HG02943 (cell line): ENCODE results near the gene WTAP.
"Not testable (repeated sequence)": the region's sequence is repeated elsewhere in the genome, so short reads cannot be mapped to it uniquely, and the experiment has no call there.

Source experiments
- ATAC-seq: cut with Tn5 transposase; IDR thresholded peaks from one replicate; pipeline ENCODE4 v1.9.1; 2021; ENCODE audit warnings: mild to moderate bottlenecking, low read depth, moderate library complexity; ENCODE audit not compliant: unreplicated experiment

WTAP gene

DNA sequence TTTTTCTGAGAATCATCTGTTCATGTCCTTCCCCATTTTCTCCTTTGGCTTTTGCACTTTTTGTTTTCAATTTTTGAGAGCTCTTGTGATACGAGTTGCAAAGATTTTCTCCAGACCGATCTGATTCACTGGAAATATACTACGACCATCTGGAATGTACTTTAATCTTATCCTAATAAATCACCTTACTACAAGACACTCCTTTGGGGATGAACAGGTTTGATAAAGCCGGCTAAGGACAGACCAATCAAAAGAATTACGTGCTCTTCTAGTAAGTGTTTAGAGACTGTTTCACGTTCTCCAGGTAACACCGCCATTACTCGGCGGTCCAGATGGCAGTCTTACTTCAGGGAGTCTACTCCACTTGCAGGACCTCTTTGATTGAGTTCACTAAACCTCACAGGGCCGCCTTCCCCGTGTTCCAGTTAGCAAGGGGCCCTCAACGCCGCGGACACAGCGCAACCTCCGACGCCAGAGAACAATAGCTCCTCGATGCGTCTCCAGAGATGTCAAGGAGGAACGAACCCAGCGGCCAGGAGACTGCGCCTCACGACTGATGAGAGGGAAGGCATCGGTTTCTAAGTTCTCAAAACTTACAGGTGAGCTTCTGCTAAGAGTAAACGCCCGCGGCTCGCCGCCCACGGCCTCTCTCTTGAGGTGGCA lies 920 bp upstream of the WTAP start:
- ATAC-seq: peak; percentile 10

DNA sequence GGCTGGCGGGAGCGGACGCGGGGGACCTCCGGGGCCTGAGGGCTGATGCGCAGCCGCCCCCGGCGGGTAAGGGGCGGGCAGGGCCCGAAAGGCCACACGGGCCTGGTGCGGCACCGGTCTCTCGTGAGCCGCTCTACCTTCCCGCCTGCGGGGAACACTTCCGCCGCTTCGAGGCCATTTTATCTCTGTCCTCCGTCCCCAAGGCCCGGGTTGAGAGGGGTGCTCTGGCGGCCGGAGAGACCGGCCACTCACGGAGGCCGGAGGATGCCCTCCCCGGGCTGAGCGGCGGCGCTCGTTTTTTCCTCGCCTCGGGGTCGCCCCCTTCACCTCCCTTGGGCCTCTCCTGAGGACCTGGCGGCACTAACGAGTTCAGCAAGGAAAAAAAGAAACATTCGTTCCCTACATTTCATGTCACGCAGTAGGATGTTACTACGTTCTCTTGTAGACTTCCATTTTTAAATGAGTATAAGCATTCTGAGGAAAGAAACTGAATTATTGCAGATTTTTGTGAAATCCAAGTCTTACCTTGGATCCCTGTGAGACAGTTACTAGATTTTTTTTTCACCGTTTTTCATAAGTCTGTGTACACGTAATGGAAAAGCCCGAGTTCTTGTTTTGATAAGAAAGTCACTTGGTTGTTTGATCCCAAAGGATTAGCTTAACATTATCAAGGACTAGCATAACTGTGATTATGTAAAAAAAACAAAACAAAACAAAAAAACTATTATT lies 575 bp downstream of the WTAP start:
- peak; percentile 32 for ATAC-seq

DNA sequence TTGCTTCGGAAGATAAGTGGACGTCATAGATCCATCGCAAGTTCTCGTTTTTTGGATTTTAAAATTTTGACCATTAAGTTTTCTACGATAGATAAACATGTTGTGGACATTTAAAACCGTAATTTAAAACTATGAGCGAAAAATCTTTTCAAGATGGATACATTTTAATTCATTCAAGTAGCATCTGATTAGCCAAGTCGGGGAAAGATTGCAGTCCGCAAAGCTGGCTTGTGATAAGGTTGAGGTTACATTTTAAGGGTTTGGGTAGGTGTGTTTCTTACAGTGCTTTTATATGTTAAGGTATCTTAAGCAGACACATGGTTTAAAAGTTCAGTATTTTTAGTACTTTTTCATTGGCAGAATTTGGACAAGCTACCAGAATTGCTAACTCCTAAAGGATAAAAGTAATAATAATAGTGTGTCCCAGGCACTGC lies 1.2 kb downstream of the WTAP start:
- ATAC-seq: no peak

DNA sequence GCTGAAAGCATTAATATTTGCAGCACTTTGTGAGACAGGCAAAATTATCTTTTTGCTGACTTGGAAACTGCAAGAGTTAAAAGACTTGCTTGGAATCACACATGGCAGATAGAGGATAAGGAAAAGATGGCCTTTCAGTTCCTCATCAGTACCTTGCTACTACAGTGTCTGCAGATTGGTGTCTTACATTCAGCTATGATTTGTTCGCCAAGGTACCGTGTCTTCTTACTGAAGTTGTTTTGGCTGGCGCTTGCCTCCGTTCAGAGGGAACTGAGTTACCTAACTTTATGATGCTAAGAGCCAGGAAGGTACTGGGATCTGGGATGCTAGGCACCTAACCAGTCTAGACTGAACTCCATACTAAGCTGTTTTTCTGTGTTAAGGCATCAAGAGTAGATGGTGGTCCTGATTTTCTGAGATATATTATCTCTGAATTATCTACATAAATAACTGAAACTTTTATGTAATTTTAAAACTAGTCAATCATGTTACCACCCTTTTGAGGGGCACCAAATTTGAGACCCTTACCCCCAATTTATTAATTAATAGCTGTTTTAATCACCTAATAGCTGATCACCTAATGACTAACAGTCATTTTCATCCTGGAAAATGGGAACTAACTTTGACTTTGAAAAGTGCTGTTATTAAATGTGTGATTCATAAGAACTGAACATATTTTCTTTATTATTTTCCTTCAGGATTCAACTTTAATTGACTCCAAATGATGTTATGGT lies 2.5 kb downstream of the WTAP start:
- ATAC-seq: no peak

DNA sequence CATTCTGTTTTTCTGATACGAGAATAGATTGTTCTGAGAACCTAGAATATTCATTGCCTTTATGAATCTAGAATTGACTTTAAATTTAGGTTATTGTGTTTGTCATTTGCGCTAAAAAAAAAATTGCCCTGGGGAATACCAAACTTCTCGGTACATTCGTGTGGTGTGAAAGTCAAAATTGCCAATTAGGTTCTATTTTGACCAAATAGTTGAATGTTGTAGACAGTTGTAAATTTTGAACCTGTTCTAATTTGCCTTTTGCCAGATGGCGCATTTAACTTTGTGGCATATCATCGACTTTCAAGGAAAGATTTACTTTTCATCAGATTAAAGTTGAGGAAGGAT lies 3.0 kb downstream of the WTAP start:
- no peak for ATAC-seq

DNA sequence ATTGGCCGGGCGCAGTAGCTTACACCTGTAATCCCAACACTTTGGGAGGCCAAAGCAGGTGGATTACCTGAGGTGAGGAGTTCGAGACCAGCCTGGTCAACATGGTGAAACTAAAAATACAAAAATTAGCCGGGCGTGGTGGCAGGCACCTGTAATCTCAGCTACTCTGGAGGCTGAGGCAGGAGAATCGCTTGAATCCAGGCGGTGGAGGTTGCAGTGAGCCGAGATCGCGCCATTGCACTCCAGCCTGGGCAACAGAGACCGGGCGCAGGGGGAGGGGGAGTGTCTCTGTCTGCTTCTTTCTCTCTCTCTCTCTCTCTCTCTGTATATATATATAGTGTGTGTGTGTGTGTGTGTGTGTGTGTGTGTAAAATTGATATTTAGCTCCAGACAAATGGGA lies 5.2 kb downstream of the WTAP start:
- not testable (repeated sequence) for ATAC-seq

DNA sequence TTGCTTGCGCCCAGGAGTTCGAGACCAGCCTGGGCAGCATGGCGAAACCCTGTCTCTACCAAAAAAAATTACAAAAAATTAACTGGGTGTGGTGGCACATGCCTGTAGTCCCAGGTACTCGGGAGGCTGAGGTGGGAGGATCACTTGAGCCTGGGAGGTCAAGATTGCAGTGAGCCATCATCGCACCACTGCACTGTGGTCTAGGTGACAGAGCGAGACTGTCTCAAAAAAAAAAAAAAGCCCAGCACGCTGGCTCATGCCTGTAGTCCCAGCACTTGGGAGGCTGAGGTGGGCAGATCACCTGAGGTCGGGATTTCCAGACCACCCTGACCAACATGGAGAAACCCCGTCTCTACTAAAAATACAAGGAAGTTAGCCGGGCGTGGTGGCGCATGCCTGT lies 6.1 kb downstream of the WTAP start:
- ATAC-seq: not testable (repeated sequence)

DNA sequence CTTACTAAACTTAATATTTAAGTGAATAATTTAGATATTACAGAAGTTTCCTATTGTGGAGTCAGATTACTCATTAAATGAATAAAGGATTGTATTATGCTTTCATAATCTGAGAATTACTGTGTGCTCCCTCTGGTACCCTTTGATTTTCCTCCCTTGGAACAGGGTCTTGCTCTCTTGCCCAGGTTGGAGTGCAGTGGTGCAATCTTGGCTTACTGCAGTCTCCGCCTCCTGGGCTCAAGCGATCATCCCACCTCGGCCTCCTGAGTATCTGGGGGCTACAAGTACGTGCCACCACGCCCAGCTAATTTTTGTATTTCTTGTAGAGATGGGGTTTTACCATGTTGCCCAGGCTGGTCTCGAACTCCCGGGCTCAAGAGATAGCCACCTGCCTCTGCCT lies 9.6 kb downstream of the WTAP start:
- no peak for ATAC-seq

DNA sequence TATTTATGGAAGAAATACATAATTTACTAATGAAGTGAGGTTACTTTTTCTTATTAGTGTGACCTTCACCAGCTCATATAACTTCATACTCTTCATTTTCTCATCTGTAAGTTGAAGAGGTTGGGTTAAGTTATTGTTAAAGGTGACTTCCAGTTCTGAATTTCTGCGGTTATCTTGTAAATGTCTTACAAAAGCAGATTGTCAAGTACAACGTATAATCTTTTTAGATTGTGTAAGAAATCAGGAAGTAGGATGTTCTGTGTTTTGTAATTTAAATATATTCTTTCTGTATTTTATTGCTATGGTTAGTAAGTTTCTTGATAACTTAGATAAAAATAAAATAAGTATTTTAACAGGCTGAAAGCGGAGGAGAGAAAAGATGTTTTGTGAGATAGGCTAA lies 12.0 kb downstream of the WTAP start:
- ATAC-seq: no peak

DNA sequence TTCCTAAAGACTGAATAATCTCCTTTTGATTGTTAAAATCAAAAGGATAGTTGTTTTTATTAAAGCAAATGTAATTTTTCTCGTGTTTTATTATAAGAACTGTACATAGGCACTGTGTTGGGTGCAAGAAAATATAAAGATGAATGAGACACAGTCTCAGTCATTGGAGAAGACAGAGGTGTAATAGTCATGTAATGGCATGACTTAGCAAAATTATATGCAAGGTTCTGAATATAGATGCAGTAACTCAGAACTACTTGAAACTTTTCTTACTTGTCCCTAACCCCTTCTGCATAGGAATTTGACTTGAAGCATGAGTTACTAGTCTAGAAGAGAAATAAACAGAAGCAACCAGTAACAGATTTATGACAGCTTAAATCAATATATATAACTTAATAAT lies 14.9 kb downstream of the WTAP start:
- ATAC-seq: no peak

DNA sequence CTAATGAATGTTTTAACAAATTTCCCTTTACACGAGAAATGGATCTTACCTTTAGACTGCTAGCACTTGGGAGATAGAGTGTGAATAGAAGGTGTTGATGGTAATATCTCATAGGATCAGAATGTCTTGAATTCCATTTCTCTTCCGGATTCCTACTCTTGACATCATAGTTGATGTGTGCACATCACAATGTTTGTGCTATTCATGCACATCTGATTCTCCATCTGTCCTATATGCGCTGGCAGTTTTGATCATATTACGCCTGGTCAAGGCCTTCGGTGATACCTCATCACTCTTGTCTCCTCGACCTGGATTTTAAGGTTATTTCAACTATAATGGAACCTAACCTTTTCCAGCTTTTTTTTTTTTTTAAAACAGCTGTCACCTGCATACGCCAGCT lies 17.8 kb downstream of the WTAP start:
- ATAC-seq: no peak

DNA sequence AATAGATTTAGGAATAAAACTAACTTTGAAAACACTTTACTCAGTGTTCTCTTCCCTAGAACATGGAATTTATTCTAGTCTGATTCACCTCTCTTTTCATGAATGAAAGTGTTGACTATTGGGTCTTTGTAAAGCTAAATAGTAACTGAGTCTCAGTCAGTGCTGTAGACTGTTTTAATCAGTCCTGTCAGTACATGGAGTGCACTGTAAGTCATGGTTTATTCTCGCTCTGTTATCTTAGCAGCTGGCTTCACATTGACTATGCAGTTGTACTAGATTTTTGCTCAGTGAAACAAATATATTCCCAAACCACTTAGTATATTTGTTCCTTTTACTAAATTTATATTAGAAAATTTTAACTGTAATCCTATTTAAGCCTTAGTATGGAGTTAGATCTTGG lies 19.5 kb downstream of the WTAP start:
- no peak for ATAC-seq

DNA sequence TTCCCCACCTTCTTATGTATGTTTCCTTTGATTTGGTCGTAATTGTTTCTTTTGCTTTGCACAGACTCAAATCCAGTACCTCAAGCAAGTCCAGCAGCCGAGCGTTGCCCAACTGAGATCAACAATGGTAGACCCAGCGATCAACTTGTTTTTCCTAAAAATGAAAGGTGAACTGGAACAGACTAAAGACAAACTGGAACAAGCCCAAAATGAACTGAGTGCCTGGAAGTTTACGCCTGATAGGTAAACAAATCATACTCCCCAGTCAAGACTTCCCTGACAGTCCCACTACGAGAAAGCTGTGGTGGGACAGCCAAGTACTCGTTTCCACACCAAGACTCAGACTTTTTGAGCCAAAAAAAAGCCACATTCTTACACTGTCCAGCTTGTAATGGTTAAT lies 20.8 kb downstream of the WTAP start:
- ATAC-seq: not testable (repeated sequence)

DNA sequence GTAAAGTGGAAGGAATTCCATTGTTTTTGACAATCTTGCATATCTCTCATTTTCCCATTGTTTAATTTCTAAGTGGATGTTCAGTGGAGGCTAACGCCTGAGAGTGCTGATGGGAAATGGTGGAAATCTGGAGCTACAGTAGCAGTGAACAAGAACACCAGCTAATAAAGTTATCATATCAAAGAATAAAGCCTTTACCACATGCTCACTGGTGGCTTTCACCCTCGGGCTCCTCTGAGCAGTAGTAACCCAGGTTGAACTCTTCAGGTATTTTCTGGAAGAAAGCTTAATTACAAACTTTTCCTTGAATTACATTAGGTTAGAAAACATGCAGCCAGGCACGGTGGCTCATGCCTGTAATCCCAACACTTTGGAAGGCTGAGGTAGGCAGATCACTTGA lies 24.1 kb downstream of the WTAP start:
- no peak for ATAC-seq

DNA sequence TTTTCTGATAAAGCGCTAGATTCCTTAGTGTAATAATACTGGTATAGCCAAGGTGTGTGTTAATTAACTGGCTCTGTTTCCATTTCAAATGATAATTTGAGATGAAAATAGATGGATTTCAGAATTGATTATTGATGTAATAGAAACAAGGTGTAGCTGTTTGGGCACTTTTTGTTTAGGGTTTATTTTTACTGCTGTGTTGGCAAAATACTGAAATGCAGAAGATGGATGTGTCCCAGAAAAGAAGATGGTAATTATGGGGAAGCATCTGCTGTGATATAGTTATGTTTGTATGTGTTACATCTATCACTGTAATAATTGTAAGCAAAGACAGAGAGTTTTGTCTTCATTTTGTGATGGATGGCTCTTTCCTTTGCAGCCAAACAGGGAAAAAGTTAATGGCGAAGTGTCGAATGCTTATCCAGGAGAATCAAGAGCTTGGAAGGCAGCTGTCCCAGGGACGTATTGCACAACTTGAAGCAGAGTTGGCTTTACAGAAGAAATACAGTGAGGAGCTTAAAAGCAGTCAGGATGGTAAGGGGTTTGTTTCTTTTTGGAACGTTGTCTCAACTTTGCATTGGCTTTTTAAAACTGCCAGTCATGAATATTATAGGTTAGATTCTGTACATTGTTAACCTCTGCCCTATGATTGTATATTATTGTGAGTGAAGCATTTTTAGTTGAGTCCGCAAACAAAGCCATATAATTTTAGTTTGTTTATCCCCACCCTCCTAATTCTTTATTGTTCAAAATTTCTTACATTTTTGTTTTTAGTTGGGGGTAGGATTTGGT lies 26.0 kb downstream of the WTAP start:
- no peak for ATAC-seq

DNA sequence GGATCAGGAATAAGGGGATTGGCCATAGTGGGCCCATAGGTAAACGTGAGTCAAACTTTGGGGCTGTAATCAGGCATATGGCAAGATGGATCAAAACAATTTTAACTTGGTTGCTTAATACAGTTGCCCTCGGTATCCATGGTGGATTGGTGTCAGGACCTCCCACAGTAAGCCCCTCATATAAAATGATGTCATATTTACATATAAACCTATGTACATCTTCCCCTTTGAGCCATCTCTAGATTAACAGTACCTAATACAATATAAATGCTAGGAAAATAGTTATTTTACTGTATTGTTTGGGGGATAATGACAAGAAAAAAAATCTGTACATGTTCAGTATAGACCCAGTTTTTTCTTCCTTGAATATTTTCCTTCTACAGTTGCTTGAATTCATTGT lies 27.1 kb downstream of the WTAP start:
- ATAC-seq: no peak

DNA sequence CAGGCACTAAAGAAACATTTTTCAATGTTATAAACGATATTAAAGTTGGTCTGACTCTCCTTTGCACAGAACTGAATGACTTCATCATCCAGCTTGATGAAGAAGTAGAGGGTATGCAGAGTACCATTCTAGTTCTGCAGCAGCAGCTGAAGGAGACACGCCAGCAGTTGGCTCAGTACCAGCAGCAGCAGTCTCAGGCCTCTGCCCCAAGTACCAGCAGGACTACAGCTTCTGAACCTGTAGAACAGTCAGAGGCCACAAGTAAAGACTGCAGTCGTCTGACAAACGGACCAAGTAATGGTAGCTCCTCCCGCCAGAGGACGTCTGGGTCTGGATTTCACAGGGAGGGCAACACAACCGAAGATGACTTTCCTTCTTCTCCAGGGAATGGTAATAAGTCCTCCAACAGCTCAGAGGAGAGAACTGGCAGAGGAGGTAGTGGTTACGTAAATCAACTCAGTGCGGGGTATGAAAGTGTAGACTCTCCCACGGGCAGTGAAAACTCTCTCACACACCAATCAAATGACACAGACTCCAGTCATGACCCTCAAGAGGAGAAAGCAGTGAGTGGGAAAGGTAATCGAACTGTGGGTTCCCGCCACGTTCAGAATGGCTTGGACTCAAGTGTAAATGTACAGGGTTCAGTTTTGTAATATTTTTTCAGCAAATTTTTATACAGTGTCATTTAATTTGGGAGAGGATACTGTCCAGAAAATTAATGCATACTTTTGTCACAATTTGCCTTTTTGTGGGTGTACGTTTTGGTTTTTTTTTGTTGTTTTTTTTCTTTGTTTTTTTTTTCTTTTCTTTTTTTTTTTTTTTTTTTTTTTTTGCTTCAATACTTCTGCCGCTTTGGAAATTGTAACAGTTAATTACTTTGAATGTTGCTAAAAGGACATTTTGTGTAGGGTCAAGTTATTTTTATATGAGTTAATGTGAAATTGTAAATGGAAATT lies 27.9 kb downstream of the WTAP start:
- no peak for ATAC-seq

DNA sequence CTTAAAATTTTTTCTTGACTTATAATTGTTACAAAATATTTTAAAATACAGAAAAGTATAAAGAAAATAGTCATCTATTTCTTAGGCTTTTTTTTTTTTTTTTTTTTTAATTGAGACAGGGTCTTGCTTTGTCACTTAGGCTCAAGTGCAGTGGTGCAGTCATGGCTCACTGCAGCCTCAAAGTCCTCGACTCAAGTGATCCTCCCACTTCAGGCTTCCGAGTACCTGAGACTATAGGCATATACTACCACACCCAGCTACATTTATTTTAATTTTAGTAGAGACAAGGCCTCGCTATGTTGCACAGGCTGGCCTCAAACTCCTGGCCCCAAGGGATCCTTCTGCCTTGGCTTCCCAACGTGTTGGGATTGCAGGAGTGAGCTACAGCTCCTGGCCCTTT lies 29.2 kb downstream of the WTAP start:
- no peak for ATAC-seq

DNA sequence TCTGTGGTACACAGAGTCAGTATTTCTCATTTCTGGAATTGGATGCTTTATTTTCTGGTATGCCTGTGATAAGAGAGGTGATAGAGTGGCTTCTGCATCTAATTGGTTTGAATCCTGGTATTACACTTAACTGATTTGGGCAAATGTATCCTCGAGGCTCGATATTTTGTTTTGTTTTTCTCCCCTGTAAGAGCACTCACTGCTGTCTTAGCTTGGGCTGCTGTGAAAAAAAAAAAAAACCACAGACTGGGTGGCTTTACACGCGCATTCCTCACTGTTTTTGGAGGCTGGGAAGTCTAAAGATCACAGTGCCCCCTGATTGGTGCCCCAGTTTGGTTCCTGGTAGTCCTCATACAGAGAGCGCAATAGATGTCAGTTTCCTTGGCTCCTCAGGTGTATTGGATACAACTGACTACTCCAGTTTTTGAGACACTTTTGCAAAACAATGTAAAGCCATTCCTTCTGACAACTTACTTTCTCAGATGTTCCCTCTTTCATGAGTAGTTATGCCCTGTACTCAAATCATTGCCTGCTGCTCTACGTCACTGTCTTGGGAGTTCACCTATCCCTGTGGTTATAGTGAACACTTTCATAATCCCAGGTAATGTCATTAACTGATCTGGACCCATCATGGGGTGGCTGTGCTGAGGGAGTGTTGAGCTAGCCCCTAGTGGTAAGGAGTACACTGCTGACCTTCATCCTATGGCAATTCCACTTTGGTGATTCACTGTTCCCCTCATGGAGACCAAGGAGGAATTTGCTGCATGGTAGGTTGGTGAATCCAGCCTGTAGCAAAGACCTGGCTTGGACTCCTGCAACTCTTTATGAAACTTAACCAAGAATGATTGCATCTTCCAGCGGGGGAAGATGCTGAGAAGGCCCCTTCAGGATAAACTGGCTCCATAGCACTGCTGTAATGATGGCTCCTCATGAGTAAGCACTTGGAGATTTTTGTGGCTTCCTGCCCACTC lies 31.0 kb downstream of the WTAP start:
- no peak for ATAC-seq
